Umbilical cord (tissue), 2 donors: ENCODE results near the gene CTNNA2. TPM values are rescaled to one million over a fixed set of nuclear protein-coding genes. Genes with fewer than 3 reads are reported as not detected.

Experiments used
- DNase-seq: peaks from one replicate; pipeline ENCODE4 v3.0.0-alpha.2; 2015; ENCODE audit warnings: low spot score
- total RNA-seq: library from RNA; depleted of rRNA; stranded (reverse); fragments of >200 nt; gene quantifications from one replicate; pipeline ENCODE4 v1.2.3, GENCODE V29; 2014; ENCODE audit warnings: low replicate concordance; ENCODE audit not compliant: insufficient read depth

The CTNNA2 gene
- total RNA-seq, 1 donor from 2014 or later: 0.96 TPM

DNA sequence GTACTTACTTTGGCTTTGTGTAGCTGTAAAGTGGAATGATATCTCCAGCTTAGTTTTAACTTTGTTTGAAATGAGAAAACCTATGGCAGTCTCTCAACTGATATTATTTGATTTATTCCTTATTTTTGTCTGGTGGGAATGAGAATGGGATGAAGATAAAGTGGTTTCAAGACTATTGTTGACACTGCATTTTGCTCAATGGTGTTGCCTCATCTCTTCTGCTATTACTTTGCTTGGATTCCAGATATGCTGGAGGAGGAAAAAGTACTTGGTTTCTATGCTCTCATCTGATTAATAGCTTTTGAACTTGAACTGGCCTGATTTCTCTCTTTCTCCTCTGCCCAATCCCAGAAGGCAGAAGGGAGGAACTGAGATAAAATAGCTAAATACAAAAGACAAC, 198.2 kb downstream of the CTNNA2 start:
- DNase-seq: no peak

DNA sequence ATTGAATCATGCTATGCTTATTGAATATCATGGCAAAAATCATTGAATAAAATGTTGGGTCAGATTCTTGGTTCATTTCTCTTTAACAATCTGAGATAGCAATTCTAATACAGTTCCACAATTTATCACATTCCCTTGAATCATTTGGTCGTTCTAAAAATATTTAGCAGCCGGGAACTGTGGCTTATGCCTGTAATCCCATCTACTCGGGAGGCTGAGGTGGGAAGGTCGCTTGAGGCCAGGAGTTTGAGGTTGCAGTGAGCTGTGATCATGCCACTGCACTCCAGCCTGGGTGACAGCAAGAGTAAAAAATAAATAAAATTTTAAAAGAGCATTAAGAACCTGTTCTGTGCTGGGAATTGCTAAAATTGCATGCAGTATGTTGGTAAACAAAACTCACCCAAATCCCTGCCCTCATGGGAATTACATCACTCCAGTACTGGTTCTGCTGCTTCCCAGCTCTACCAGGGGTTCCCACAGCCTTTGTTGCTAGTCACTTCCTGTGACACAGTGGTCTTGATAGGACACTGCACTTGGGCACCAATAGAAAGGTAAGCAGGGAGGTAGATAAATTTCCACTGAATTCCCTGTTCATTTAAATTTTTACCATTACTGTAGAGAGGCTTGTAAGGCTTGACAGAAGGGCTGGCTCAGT, 200.4 kb downstream of the CTNNA2 start:
- DNase-seq: no peak

DNA sequence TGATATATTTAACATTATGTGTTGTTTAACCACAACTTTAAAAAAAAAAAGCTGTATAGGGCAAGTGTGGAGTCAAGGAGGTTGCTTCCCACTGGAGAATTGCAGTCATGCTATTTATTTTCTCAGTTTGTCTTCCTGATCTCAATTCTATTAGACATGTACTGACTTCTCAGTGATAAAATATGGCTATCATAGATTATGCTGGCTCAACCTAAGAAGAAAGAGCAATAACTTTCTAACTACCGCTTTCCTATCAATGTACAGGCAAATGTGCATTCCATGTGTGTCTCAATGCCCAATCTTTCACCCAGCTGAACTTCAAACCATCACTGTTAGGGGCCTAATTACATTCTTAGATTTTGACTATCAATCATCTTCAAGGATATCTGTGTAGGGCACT, 201.4 kb downstream of the CTNNA2 start:
- DNase-seq: no peak

DNA sequence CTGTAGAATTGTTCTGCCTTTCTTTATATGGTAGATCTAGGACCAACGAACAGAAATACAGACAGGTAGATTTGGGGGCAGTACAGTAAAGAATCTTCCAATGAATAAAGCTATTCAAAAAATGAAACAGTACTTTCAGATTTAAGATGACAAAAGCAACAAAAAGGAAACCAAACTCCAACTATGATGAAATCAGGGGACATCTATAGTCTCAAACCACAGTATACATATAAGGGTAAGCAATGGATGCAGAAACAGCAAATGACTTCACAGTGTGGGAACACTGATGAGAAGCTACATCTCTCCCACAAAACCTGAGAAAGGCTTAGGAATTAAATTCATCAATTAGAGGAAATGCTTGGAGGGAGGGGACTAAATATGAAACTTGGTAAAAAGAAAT, 202.5 kb downstream of the CTNNA2 start:
- DNase-seq: no peak

DNA sequence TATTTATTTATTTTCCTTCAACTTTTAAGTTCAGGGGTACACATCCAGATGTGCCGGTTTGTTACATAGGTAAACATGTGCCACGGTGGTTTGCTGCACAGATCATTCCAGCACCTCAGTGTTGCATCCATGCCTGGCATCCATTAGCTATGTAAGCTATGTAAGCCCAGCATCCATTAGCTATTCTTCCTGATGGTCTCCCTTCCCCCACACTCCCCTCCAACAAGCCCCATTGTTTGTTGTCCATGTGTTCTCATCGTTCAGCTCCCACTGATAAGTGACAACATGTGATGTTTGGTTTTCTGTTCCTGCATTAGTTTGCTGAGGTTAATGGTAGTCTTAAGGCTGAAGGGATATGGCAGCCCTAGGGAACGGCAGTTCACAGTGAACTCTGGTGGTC, 203.4 kb downstream of the CTNNA2 start:
- no peak for DNase-seq

DNA sequence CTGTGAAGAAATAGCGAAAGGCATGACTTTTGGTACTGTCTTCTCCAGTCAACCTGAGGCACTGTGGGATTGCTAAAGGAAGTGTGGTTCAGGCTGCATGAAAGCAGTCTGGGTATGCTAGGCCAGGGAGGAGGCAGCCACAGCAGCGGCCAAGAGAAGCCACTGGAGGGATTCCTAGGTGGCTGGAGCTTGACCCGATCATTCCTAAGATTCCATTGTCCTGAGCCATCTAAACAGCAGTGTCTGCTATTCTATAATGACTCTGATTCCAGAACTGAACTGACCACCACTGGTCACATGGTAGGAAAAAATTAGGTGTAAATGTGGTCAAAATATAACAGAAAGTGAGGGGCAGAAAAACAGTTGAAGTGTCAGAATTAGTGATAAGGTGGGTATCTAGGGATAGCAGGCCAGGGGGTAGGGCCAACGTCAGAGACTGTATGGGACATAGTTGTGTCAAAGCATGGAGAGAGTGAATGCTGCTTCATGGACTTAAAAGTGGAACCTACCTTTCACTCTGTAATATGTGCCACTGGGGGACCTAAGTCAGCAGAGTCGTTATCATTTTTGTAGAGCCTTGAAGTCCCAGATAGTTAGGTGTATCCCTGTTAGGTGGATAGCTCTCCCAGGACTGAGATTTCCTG, 204.6 kb downstream of the CTNNA2 start:
- peak; percentile 1 for DNase-seq

DNA sequence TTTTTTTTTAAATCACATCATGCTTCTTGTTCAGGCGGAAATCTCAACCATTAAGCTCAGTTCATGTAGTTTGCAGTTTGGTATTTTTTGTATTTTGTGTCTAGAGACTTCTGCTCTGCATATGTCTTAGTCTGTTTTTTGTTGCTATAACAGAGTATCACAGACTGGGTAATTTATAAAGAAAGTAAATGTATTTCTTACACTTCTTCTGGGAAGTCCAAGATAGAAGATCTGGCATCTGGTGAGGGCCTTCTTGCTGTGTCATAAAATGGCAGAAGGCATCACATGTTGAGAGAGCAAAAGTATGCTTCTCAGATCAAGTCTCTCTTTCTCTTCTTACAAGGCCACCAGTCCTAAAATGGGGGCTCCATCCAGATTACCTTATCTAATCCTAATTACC, 208.2 kb downstream of the CTNNA2 start:
- DNase-seq: no peak

DNA sequence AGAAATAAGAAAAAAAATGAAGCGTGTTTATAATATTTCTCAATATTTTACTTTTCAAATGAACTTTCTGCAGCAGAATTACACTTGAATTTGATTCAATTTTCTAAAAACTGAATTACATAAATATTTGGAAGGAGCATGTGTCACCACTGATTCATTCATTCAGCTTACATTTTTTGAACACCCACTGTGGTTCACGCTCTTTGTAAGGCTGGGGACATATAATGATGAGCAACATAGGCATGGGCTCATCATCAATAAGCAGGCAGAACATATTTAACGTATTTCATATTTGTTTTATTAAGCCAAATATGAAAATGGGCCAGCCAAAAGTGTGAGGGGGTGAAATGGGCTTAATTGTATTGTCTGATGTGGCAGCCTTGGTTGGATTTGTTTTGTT, 209.1 kb downstream of the CTNNA2 start:
- no peak for DNase-seq

DNA sequence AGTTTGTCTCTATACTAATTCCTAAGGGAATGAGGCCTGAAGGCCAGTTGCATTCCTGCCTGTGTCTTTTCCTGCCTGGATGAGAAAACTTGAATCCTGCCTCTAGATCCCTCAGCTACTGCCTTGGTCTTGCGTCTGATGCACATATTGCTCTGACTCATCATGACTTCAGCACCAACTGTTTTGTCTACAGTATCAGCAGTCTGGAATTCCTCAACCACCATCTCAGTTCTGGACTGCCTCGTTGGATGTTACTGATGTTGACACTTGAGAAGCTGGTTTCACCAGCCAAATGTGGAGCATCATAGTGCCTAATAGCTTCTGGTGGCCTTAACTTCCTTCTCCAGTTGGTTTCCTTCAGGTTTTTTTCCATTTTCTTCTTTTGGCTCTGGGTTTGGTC, 211.0 kb downstream of the CTNNA2 start:
- DNase-seq: peak; percentile 1

DNA sequence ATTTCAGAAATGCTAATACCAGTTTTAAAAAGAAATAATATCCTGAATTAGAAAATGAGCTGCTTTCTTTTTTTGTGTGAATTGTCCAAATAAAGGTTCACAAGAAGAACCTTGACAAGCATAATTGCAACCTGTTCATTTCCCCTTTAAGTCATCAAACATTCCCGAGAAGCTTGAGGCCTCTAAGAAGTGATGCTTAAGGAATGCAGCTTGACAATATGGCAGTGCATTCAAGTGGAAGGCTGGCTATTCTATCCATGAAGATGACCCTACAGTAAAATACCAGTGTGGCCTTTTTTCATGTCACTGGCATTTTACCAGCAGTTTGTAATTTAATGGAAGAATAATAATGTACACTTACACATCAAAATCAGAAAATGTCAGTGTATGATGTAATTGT, 216.7 kb downstream of the CTNNA2 start:
- no peak for DNase-seq

DNA sequence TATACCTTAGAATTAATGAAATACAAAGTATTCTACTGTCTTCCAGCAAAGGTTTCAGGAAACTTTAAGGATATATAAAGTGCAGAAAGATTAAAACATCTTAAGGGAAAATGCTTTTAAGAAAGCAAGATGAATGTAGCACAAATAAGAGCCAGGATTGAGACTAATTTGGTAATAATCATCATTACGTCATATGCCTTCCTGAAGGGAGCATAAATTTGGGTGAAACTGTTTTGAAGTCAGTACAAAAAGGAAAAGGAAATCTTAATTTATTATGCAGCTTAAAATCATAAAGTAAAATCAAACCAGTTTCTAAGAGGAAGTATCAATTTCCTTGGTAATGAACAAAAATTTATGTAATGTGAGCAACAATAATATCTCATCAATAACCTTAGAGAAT, 221.7 kb downstream of the CTNNA2 start:
- DNase-seq: no peak

DNA sequence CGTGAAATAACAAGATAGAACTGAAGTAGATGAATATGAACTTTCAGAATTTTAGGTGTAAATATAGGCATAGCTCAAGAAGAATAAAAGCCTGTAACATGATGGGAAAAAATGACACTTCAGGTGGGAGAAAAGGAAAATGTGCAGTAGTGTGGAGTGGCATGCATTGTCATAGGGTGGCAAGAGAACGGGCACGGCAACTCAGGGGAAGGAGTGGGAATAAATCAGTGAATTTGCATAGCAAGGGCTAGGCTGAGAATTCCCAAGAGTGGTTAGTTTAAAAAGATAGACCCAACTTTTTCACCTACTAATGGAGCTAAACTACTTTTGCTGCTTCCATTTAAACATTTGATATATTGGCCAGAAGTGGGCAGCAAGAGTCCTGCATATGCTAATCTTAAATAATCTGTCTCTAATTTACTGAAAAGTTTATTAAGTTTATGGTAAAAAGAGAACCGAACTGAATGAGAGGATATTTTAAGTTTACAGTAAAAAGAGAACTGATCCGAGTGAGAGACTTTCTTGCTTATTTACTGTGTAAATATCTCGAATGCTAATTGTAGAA, 228.1 kb downstream of the CTNNA2 start:
- DNase-seq: no peak

DNA sequence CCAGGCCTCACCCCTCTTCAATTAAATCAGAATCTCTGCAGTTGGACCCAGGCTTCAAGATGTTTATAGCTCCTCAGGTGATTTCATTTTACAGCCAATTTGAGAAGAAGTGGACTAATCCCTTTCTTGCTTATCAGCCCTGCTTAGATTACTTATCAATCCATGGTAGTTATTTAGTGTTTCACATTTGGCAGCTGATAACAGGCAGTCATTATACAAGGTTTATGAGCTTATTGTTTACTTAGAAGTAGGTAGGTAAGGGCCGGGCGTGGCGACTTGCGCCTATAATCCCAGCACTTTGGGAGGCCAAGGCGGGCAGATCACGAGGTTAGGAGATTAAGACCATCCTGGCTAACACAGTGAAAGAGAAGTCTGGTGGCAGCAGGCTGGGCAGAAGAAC, 237.5 kb downstream of the CTNNA2 start:
- DNase-seq: no peak

DNA sequence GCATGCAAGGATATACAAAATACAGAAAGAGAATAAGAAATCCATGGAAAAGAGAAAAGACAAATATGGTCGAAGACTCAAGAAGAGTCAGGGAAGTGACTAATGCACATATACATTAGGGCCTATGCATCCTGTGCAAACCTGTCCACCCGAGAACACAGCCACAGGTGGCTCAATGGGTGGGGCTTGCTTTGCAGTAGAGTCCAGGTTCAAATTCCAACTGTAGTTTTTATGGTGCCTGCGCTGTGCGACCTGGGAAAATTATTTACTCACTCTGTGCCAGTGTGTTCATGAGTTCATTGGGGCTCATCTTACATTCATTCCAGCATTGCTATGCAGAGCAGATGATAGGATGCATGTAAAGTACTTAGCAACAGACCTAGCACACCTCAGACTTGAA, 244.7 kb downstream of the CTNNA2 start:
- no peak for DNase-seq

DNA sequence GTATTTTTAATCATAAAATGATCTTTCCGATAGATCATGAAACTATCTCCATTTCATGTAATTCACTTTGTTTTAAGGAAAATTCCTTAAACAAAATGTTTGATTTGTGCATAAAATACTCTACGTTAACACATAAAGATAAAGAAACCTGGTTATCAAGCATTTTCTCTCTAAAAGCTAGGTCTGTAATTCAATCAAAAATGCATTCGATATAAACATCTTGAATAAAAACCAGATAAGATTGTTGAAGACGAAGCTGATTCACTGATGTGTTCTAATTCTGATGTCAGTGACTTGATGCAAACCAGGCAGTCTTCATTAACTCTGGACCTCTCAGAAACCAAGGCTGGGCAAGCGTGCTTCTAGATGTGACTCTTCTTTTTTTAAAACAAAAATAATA, 245.2 kb downstream of the CTNNA2 start:
- DNase-seq: no peak

DNA sequence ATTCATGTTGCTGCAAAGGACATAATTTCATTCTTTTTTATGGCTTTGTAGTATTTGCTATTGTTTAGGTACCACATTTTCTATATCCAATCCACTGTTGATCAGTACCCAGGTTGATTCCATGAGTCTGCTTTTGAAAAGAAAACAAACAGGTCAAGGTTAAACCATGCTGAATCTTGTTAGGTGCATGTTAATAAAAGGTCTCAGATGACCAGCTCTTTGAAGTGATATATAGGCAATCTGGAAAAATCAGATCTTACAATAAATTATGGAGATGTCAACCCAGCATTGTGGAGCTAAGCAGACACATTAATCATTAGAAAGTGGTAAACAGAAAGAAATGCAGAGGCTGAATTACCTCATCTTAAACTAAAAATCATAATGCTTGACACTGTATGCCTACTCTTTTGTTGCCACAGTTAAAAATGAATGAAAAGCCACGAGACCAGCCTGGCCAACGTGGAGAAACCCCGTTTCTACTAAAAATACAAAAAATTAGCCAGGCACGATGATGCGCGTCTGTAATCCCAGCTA, 246.0 kb downstream of the CTNNA2 start:
- no peak for DNase-seq

DNA sequence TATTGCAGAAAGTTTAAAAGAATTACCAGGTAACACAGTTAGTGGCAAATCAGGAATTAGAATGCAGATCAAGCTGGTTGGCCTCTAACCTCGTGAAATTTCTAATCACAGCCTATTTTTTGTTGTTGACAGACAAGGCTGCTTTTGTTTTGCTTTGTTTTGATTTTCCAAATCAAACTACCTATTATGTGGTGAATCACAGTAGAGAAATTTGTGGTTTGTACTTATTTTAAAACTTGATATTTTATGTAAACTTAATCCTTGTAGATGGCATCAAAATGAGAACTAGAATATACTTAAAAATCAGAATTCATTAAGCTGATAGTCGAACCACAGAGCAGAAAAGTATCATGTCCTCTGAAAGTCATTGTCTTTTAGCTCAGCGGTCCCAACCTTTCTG, 258.1 kb downstream of the CTNNA2 start:
- no peak for DNase-seq

DNA sequence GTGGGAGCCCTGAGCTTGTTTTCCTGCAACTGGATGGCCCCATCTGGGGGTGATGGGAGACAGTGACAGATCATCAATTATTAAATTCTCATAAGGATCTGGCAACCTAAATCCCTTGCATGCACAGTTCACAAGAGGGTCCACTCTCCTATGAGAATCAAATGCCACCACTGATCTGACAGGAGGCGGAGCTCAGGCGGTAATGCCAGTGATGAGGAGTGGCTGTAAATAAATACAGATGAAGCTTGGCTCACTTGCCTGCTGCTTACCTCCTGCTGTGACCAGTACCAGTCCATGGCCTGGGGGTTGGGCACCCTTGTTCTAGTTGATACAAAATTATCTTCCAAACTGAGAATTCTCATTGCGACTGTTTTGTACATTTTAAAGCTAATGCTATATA, 258.6 kb downstream of the CTNNA2 start:
- DNase-seq: no peak

DNA sequence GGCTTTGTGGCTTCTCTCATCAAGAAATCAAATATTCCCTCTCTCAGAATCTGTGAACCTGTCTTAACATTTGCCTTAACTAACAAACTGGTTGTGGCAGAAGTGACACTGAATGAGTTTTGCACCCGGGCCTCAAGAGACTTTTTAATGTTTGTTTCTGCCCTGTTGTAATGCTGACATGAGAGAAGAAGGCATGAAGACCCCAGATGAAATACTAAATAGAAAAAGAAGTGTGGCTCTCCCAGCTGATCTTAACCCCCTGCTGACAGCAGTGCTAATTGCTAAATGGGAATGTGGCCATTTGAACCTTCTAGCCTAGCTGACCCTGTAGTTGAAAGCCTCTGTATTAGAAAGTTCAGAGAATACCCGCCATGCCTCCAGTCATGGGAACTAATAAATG, 261.2 kb downstream of the CTNNA2 start:
- no peak for DNase-seq

DNA sequence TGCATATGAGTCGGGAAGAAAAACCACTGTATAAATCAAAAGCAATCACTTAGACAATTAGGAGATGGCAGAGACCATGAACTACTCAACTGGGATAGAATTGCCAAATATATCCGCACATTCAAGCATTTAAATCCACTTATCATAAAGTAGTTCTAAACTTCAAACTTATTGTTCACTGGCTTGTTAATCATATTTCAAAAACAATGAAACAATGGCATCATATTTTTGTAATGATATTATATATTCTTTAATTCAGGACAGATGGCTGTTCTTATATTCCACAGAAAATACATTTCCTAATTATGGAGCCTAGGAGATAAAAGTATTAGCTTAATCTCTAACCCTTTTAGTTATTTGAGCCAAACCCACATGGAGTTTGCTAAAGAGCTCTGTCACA, 263.6 kb downstream of the CTNNA2 start:
- DNase-seq: no peak

DNA sequence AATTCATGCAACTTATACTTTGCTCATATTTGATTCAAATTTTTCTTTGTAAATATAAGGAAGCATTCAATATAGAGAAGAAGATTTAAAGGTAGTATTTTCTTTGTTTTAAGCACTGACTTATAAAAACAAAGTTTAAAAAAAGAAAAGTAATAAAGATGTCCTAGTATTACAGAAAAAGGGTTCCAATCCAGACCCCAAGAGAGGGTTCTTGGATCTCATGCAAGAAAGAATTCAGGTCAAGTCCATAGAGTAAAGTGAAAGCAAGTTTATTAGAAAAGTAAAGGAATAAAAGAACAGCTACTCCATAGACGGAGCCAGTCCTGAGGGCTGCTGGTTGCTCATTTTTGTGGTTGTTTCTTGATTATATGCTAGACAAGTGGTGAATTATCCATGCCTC, 267.9 kb downstream of the CTNNA2 start:
- no peak for DNase-seq

DNA sequence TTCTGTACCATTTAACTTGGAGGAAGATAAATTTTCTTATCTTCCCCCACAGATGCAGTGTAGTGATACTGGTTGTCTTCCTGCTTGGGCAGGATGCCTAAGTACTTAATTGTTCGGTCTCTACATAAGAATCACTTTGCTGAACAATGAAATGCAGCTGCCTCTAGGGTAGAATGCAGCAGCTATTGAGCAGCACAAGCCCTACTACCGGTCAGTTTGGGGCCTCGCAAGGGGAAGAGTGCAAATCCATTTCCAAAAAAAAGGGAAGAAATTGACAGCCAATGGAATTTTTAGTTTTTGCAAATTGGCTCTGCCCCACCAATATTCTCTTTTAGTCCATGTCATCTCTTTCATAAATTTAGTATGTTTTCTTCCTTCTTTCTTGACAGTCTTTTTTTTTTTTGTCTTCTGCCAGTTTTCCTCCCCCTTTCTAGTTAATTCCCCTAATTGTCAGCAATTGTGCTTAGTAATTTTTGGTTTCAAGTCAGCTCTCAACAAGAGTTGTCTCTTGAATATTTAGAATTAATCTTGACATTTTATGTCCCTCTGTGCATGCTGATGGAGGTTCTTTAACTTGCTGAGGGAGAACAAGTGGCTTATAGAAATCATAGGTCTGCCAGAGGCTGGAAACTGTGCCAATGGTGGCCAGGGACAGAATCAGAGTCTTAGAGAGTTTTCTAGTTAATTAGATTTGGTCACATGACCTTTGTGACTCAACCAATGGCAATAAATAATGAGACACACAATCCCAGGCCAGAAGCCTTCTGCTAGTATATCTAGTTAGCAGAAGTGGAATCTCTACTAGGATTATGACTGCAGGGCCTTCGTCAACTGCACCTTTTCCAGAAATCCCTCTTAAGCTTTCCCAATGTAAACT, 270.0 kb downstream of the CTNNA2 start:
- DNase-seq: no peak
